ENCODE data around the gene TMC1. TPM values are rescaled to one million over a fixed set of nuclear protein-coding genes. Genes with fewer than 3 reads are reported as not detected.
A peak's percentile ranks its signal among the peaks of the same experiment; 100 is the strongest.
"Not testable (repeated sequence)": the region's sequence is repeated elsewhere in the genome, so short reads cannot be mapped to it uniquely, and the experiment has no call there.

Gene TMC1
- total RNA-seq, 1 donor: 1.3 TPM

DNA sequence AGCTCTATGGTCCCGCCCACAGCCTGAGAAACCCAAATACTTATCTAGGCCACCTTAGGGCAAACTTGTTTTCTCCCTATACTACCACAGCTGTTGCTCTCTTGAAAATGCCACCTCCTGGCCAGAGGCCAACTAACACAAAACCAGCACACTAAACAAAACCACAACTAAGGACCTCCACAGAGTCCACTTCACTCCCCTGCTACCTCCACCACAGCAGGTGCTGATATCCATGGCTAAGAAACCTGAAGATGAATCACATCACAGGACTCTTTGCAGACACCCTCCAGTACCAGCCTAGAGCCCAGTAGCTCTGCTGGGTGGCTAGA lies 323.0 kb downstream of the TMC1 start:
- TF ChIP-seq, protein P1, sequence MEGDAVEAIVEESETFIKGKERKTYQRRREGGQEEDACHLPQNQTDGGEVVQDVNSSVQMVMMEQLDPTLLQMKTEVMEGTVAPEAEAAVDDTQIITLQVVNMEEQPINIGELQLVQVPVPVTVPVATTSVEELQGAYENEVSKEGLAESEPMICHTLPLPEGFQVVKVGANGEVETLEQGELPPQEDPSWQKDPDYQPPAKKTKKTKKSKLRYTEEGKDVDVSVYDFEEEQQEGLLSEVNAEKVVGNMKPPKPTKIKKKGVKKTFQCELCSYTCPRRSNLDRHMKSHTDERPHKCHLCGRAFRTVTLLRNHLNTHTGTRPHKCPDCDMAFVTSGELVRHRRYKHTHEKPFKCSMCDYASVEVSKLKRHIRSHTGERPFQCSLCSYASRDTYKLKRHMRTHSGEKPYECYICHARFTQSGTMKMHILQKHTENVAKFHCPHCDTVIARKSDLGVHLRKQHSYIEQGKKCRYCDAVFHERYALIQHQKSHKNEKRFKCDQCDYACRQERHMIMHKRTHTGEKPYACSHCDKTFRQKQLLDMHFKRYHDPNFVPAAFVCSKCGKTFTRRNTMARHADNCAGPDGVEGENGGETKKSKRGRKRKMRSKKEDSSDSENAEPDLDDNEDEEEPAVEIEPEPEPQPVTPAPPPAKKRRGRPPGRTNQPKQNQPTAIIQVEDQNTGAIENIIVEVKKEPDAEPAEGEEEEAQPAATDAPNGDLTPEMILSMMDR (IDR thresholded peaks at IDR 0.05; ENCODE audit: insufficient read depth, low read depth, low read length): no peak
- H3K4me3 ChIP-seq (ENCODE audit: low read depth, low read length): no peak overlapping the region
- no peak for DNase-seq (ENCODE audit: low read depth)

DNA sequence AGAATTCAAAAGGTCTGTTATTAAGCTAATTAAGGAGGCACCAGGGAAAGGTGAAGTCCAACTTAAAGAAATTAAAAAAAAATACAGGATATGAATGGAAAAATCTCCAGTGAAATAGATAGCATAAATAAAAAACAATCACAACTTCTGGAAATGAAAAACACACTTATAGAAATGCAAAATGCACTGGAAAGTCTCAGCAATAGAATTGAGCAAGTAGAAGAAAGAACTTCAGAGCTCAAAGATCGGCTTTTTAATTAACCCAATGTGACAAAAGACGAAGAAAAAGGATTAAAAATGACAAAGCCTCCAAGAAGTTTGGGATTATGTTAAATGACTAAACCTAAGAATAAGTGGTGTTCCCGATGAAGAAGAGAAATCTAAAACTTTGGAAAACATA lies 323.6 kb downstream of the TMC1 start:
- DNase-seq (ENCODE audit: low read depth); H3K4me3 ChIP-seq (ENCODE audit: low read depth, low read length): not testable (repeated sequence)

DNA sequence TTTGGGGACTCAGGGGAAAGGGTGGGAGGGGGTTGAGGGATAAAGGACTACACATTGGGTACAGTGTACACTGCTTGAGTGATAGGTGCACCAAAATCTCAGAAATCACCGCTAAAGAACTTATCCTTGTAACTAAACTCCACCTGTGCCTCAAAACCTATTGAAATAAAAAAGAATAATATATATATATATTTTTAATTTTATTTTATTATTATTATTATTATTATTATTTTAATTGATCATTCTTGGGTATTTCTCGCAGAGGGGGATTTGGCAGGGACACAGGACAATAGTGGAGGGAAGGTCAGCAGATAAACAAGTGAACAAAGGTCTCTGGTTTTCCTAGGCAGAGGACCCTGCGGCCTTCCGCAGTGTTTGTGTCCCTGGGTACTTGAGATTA lies 328.8 kb downstream of the TMC1 start:
- not testable (repeated sequence) for DNase-seq (ENCODE audit: low read depth); H3K4me3 ChIP-seq (ENCODE audit: low read depth, low read length)

GRCh38 chr9:72855321-72855720 lies 333.9 kb downstream of the TMC1 start:
- H3K4me3 ChIP-seq (ENCODE audit: low read depth, low read length): no peak overlapping the region
- TF ChIP-seq, protein P1 (IDR thresholded peaks at IDR 0.05; ENCODE audit: insufficient read depth, low read depth, low read length): no peak
- no peak for DNase-seq (ENCODE audit: low read depth)

- no peak overlapping the region for H3K4me3 ChIP-seq (ENCODE audit: low read depth, low read length)
- TF ChIP-seq, protein P1 (IDR thresholded peaks at IDR 0.05; ENCODE audit: insufficient read depth, low read depth, low read length): no peak
- DNase-seq (ENCODE audit: low read depth): no peak
Measured at GRCh38 chr9:72855890-72856523, 334.6 kb downstream of the TMC1 start.

GRCh38 chr9:72856972-72857623 lies 335.7 kb downstream of the TMC1 start:
- TF ChIP-seq, protein P1 (IDR thresholded peaks at IDR 0.05; ENCODE audit: insufficient read depth, low read depth, low read length): peak; percentile 69
- H3K4me3 ChIP-seq (ENCODE audit: low read depth, low read length): no peak overlapping the region
- DNase-seq (ENCODE audit: low read depth): peak; percentile 75

- TF ChIP-seq, protein P1 (IDR thresholded peaks at IDR 0.05; ENCODE audit: insufficient read depth, low read depth, low read length): no peak
- DNase-seq (ENCODE audit: low read depth): no peak
- H3K4me3 ChIP-seq (ENCODE audit: low read depth, low read length): no peak overlapping the region
Measured at GRCh38 chr9:72857624-72857996, 336.2 kb downstream of the TMC1 start.

Data from fibroblast of villous mesenchyme (primary cell).